Vagina (tissue), 2 donors: Measurements from ENCODE around the gene NDUFS2. TPM values are rescaled to one million over a fixed set of nuclear protein-coding genes. Genes with fewer than 3 reads are reported as not detected.
"Not testable (repeated sequence)": the region's sequence is repeated elsewhere in the genome, so short reads cannot be mapped to it uniquely, and the experiment has no call there.

Experiments
- DNase-seq, 2 donors: peaks; one replicate each; pipeline ENCODE4 v3.0.0-alpha.2; 2017; ENCODE audit errors: extremely low spot score in 2 of 2
- H3K27ac ChIP-seq: fragments of 200-600 bp; sonication (generic); one replicate; pipeline ENCODE4 v1.5.1; 2019
- H3K27me3 ChIP-seq: fragments of 200-600 bp; sonication (generic); one replicate; pipeline ENCODE4 v1.5.1; 2019
- H3K36me3 ChIP-seq, 2 donors: fragments of 200-600 bp; sonication (generic); one replicate each; pipeline ENCODE4 v1.5.1; 2017 to 2019
- H3K4me1 ChIP-seq: fragments of 200-600 bp; sonication (generic); one replicate; pipeline ENCODE4 v1.5.1; 2019
- H3K4me3 ChIP-seq, 2 donors: fragments of 200-600 bp; sonication (generic); 1 replicate in 1 of 2; 2 replicates in 1 of 2; pipeline ENCODE4 v1.5.1; 2016 to 2019
- H3K9me3 ChIP-seq: fragments of 200-600 bp; sonication (generic); one replicate; pipeline ENCODE4 v1.5.1; 2019
- POLR2A ChIP-seq, 2 donors: fragments of 450-650 bp; IDR thresholded peaks; one replicate each; pipeline ENCODE4 v1.6.1; 2017; ENCODE audit warnings: antibody characterized with exemption in 2 of 2, mild to moderate bottlenecking in 2 of 2, moderate library complexity in 2 of 2
- POLR2AphosphoS5 ChIP-seq, 2 donors: sonication (generic); formaldehyde crosslinking; IDR thresholded peaks; one replicate each; pipeline ENCODE4 v1.9.0; 2017; ENCODE audit warnings: antibody characterized with exemption in 2 of 2, mild to moderate bottlenecking in 2 of 2, low read depth in 1 of 2; ENCODE audit not compliant: insufficient read depth in 1 of 2
- intact Hi-C: fragments of 100-400 bp; cut with DNase I; formaldehyde crosslinking; loops from one replicate; pipeline ENCODE4 v1.15.1; 2023
- total RNA-seq: library from RNA; depleted of rRNA; stranded (reverse); fragments of >200 nt; gene quantifications from one replicate; pipeline ENCODE4 v1.2.3, GENCODE V29; 2016
- TF ChIP-seq, protein P1 (sequence below), 3 experiments: fragments of 450-650 bp in 2 of 3; fragments of 200-600 bp in 1 of 3; sonication (generic) in 1 of 3; IDR thresholded peaks; one replicate each; pipeline ENCODE4 v1.5.1; 2017 to 2019; ENCODE audit warnings: antibody characterized with exemption in 3 of 3, mild to moderate bottlenecking in 2 of 3, moderate library complexity in 2 of 3

Gene NDUFS2
- total RNA-seq, 1 donor from 2014 or later: 104 TPM

DNA sequence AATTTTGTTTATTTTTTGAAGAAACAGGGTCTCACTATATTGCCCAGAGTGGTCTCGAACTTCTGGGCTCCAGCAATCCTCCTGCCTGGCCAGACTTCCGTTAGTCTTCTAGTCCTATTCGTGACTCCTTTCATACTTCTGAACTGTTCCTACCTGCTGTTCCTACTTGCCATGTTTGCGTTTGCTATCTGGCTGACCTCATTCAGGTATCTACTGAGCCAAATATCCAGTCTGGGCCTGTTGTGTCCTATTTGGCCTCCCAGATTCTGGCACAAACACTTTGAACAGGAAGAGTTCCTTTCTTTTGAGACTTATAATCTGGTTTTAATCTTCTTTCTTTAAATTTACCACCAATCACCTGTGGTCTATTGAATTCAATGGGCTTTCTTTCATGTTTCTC is 42.7 kb downstream of the NDUFS2 start:
- Histone ChIP-seq H3K4me3 (no peak overlapping the region), H3K36me3 (no peaks in the 10 kb centered on the region), H3K27me3 (no peaks in the 10 kb centered on the region), H3K27ac (no peak overlapping the region), H3K4me1 (no peaks in the 10 kb centered on the region), H3K9me3 (no peaks in the 10 kb centered on the region)
- peak in 1 of 2 donors; percentile 77 for TF ChIP-seq POLR2AphosphoS5 (IDR thresholded peaks at IDR 0.05; ENCODE audit: insufficient read depth in 1 of 2, low read depth in 1 of 2)
- TF ChIP-seq, protein P1, sequence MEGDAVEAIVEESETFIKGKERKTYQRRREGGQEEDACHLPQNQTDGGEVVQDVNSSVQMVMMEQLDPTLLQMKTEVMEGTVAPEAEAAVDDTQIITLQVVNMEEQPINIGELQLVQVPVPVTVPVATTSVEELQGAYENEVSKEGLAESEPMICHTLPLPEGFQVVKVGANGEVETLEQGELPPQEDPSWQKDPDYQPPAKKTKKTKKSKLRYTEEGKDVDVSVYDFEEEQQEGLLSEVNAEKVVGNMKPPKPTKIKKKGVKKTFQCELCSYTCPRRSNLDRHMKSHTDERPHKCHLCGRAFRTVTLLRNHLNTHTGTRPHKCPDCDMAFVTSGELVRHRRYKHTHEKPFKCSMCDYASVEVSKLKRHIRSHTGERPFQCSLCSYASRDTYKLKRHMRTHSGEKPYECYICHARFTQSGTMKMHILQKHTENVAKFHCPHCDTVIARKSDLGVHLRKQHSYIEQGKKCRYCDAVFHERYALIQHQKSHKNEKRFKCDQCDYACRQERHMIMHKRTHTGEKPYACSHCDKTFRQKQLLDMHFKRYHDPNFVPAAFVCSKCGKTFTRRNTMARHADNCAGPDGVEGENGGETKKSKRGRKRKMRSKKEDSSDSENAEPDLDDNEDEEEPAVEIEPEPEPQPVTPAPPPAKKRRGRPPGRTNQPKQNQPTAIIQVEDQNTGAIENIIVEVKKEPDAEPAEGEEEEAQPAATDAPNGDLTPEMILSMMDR (IDR thresholded peaks at IDR 0.05): no peak
- TF ChIP-seq POLR2A (IDR thresholded peaks at IDR 0.05): no peak
- intact Hi-C loops: no loop called here
- no peak for DNase-seq

DNA sequence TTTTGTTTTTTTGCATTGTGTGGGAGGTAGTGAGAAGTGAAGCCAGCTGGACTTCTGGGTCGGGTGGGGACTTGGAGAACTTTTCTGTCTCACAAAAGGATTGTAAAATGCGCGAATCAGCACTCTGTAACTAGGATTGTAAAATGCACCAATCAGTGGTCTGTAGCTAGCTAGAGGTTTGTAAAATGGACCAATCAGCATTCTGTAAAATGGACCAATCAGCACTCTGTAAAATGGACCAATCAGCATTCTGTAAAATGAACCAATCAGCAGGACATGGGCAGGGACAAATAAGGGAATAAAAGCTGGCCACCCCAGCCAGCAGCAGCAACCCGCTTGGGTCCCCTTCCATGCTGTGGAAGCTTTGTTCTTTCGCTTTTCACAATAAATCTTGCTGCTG is 47.9 kb downstream of the NDUFS2 start:
- H3K27me3 ChIP-seq, intact Hi-C loops, H3K4me1 ChIP-seq, H3K27ac ChIP-seq, H3K4me3 ChIP-seq, H3K36me3 ChIP-seq, DNase-seq, H3K9me3 ChIP-seq: not testable (repeated sequence)

DNA sequence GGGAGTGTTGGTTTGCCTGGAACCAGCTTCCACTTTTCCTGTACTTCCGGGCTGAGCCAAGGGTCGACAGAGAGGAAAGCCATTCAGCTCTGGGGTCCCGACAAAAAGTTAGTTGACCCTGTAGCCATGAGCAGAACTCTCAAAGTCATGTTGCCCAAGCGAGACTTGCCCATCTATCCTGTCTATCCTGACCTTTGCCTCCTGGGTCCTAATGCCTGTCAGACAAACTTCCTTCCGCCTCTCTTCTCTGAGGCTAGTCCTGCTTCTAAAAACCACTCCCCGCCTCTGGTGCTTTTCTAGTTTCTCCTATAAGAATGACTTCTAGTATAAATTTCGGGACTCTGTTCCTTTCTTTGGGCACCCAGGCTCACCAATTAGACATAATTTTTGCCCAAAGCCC is 48.7 kb downstream of the NDUFS2 start:
- no peak for DNase-seq
- no peaks in the 10 kb centered on the region for H3K9me3 ChIP-seq
- no peaks in the 10 kb centered on the region for H3K36me3 ChIP-seq
- intact Hi-C loops: no loop called here
- no peak overlapping the region for H3K4me3 ChIP-seq
- H3K27me3 ChIP-seq: no peaks in the 10 kb centered on the region
- H3K4me1 ChIP-seq: no peaks in the 10 kb centered on the region
- no peak overlapping the region for H3K27ac ChIP-seq
- TF ChIP-seq, protein P1 (IDR thresholded peaks at IDR 0.05): no peak
- TF ChIP-seq POLR2AphosphoS5 (IDR thresholded peaks at IDR 0.05; ENCODE audit: insufficient read depth in 1 of 2, low read depth in 1 of 2) (no peak), POLR2A (IDR thresholded peaks at IDR 0.05) (no peak)

DNA sequence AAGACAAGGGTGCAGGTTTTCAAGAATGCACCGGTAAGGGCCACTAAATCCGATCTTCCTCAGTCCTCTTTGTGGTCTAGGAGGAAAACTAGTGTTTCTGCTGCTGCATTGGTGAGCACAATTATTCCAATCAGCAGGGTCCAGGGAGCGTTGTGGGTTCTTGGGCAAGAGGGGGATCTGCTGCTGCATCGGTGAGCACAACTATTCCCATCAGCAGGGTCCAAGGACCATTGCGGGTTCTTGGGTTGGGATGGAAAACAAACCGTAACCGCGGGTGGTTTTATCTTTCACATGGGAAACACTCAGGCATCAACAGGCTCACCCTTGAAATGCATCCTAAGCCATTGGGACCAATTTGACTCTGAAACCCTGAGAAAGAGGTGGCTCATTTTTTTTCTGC is 49.4 kb downstream of the NDUFS2 start:
- TF ChIP-seq, protein P1 (IDR thresholded peaks at IDR 0.05): no peak
- TF ChIP-seq POLR2A (IDR thresholded peaks at IDR 0.05) (no peak), POLR2AphosphoS5 (IDR thresholded peaks at IDR 0.05; ENCODE audit: insufficient read depth in 1 of 2, low read depth in 1 of 2) (no peak)
- Histone ChIP-seq H3K27ac (no peak overlapping the region), H3K27me3 (no peaks in the 10 kb centered on the region), H3K4me3 (no peak overlapping the region), H3K9me3 (no peaks in the 10 kb centered on the region), H3K36me3 (no peaks in the 10 kb centered on the region), H3K4me1 (no peaks in the 10 kb centered on the region)
- intact Hi-C loops: no loop called here
- no peak for DNase-seq

DNA sequence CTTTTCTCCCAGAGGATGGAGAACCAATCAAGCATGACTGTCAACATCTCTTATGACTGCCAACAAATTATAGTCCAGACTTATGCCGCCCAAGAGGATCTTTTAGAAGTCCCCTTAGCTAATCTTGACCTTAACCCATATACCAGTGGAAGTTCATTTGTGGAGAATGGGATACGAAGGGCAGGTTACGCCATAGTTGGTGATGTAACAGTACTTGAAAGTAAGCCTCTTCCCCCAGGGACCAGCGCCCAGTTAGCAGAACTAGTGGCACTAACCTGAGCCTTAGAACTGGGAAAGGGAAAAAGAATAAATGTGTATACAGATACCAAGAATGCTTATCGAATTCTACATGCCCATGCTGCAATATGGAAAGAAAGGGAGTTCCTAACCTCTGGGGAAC is 53.1 kb downstream of the NDUFS2 start:
- H3K4me3 ChIP-seq, H3K36me3 ChIP-seq, intact Hi-C loops, H3K27ac ChIP-seq, DNase-seq, H3K27me3 ChIP-seq, H3K9me3 ChIP-seq: not testable (repeated sequence)
- H3K4me1 ChIP-seq: peaks cover 12% of the 10 kb centered on the region

DNA sequence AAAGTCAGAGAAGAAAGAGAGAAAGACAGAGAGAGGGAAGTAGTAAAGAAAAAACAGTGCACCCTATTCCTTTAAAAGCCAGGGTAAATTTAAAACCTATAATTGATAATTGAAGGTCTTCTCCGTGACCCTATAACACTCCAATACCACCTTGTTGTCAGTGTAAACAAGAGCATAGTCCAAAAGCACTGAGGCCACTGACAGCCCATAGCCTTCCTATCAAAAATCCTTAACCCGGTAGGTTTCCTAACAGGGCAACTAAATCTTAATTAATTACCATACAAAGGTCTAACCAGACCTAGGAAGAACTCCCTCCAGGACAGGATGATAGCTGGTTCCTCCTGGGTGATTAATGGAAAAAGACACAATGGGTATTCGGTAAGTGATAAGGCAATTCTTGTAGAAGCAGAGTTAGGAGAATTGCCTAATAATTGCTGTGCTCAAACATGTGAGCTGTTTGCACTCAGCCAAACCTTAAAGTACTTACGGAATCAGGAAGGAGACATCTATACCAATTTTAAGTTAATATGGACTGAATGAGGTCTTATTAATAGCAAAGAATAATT is 53.9 kb downstream of the NDUFS2 start:
- H3K4me3 ChIP-seq, H3K27ac ChIP-seq, DNase-seq, intact Hi-C loops, H3K27me3 ChIP-seq, H3K36me3 ChIP-seq, H3K9me3 ChIP-seq: not testable (repeated sequence)
- peaks cover 18% of the 10 kb centered on the region for H3K4me1 ChIP-seq

DNA sequence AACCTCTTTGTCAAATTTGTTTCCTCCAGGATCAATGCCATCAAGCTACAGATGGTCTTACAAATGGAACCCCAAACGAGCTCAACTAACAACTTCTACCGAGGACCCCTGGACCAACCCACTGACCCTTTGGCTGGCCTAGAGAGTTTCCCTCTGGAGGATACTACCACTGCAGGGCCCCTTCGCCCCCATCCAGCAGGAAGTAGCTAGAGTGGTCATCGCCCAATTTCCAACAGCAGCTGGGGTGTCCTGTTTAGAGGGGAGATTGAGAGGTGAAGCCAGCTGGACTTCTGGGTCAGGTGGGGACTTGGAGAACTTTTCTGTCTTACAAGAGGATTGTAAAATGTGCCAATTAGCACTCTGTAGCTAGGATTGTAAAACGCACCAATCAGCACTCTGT is 54.9 kb downstream of the NDUFS2 start:
- H3K4me1 ChIP-seq: peaks cover 22% of the 10 kb centered on the region
- intact Hi-C loops, H3K27ac ChIP-seq: not testable (repeated sequence)

More for the DNA sequence above, 54.9 kb downstream of the NDUFS2 start:
- H3K27me3 ChIP-seq, H3K4me3 ChIP-seq, H3K9me3 ChIP-seq, DNase-seq, H3K36me3 ChIP-seq: not testable (repeated sequence)
